ENCODE measurements around the gene SELL. TPM values are rescaled to one million over a fixed set of nuclear protein-coding genes. Genes with fewer than 3 reads are reported as not detected.
"Not testable (repeated sequence)": the region's sequence is repeated elsewhere in the genome, so short reads cannot be mapped to it uniquely, and the experiment has no call there.

Gene SELL
- total RNA-seq, 1 donor from 2014 or later, result 12.3 TPM

DNA sequence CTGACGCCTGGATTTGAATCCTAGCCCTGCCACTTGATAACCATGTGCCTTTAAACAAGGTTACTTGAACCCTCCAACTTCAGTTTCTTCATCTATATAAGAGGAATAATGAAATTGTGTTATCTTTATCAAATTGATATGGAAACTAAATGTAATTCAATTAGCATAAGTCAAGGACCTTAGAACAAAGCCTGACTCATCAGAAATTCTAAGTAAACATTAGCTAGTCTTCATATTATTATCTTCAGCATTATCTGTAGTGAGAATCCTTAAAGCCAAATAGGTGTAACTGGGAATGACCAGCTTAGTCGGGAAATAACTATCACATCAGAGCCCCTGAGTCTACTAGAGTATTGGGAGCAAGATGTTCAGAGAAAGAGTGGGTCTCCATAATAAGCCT lies 6.6 kb downstream of the SELL start:
- no peak for DNase-seq

DNA sequence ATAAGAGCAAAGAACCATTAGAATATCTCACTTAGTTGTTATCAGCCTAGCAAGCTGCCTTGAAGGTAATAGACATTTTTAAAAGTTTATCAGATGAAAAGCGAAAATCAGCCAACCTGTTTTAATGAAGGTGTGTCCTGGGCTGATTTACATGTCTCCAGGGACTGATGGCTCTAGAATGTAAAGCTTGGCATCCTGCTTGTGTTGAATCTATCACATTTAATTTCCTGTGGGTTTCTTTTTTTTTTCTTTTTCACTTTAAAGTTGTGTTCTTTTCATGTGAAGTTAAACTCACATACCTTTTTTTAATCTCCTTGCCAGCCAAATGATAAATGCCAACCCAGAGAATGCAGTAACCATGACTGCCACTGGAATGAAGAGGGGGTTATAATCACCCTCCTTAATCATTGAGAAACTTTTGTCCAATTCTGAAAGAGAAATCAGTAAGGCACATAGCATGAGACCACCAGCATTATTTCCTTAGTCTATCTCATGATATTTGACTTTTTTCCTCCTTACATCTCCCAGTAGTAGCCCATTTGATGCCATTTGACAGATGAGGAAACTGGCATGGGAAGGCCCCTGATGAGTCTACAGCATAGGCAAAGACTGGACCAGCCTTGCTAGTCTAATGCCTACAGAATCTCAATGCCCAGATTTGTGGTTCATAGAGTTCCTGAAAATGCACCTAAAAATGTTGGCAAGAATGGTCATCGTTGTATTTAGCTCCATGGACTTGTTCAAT lies 10.0 kb downstream of the SELL start:
- no peak for DNase-seq

DNA sequence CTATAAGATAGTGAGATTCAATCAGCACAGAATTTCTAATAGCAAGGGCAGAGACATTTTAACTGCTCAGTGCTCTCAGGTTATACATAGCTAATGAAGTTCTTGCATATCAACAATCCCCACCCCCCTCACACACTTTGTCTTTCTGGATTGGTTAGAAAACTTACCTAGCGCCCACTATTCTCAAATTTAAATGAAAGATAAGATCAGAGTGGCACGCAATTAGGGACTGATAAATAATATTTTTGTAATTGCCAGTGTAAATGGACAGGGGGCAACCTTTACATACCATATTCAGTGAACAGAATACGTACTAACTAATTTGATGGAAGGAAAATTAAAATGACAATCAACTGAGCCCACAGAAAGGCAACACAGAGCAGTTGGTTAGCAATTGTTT lies 11.7 kb downstream of the SELL start:
- no peak for DNase-seq

DNA sequence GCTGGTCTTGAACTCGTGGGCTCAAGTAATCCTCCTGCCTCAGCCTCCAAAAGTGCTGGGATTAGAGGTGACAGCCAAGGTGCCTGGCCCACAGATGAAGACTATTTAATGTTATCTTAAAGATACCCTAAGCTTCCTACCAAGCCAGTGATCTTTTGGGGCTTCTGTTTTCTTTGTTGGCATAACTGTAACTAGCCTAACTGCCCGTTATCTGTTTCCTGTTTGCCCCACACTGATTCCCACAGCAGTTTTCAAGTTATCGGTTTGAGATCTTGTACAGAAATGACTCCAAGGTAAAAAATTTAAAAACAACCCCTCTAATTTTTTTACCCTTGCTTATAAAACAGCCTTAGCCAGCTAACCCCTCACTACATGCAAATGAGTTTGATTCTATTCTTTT lies 12.4 kb downstream of the SELL start:
- no peak for DNase-seq

DNA sequence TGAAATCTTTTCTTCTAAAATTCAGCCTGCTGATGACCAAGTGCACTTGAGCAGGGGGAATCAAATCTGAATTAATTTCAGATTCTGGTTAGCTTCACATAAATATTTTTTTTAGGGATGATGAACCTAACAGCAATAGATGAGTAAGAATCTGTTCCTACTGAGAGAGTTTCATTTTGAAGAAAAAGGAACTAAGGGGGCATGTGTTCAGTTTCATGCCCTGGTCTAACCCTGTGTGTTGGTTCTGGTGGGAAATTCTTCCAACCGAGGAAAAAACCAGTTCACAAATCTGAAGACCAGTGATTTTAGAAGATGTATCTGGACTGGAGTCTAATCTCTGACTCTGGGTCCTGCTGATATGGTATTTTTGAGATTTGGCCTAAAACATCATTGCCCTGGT lies 13.7 kb downstream of the SELL start:
- DNase-seq, result no peak

DNA sequence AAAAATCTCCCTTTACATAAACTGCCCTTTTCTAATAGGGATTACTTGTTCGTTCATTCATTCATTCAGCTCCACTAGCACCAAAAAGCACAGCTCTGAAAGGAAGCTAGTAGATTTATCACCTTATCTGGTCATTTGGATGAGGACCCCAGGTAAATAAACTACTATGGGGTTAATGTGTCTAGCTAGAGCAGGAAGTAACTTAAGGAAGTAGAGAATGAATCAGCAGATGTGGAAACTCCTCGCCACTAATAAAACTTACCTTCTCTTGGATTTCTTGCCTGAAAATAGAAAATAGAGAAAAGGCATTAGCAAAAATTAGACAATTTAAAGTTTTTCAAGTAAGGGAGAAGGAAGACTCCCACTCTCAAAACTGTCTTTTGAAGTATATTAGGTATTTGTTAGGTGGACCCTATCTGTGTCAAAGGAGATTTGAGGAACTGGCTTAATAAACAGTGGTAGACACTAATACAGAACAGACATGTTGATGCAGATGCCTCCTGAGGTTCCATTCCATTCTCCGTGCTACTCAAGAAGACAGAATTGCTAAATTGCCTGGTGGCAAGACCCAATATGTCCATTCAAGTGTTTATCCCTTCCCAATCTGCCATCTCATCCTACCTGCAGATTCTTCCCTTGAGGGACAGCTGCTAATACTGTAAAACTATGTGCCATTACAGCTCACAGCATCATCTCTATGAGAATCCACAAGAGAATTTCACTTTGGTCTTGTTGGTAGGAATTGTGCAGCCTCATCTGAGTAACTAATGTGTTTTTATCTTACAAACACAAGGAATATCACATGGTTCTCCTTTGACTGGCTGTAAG lies 14.9 kb downstream of the SELL start:
- no peak for DNase-seq

DNA sequence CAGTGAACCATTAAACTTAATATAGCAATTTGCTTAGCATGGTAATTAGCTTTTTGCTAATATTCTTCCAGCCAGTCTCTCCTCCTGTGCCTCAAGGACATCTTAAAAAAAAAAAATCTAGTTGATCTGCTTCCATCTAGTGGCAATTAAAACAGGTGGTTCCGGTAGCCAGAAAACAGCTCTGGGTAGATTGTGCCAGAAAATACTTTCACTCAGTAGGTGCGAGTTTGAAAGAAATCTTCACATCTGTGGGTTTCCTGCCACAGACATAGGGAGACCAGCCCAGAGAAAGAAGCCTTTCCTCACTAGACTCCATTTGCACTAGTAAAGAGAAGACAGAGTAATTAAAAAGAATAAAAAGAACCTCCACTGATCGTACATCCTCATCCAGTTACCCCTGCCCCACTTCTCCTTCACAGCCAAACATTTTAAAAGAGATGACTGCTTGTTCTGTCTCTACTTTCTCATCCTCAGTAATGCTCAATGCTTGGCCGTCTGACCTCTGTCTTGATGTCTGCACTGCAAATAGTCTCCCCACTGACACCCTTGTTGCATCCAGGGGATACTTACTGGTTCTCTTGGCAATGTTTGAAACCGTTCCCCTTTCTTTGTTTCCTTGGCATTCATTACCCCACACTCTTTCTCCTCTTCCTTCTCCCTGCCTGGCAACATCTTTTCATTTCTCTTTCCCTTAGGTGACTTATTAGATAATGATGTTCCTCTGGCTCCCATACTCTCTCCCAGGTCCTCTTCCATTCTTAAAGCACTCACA lies 16.9 kb downstream of the SELL start:
- DNase-seq, result no peak

DNA sequence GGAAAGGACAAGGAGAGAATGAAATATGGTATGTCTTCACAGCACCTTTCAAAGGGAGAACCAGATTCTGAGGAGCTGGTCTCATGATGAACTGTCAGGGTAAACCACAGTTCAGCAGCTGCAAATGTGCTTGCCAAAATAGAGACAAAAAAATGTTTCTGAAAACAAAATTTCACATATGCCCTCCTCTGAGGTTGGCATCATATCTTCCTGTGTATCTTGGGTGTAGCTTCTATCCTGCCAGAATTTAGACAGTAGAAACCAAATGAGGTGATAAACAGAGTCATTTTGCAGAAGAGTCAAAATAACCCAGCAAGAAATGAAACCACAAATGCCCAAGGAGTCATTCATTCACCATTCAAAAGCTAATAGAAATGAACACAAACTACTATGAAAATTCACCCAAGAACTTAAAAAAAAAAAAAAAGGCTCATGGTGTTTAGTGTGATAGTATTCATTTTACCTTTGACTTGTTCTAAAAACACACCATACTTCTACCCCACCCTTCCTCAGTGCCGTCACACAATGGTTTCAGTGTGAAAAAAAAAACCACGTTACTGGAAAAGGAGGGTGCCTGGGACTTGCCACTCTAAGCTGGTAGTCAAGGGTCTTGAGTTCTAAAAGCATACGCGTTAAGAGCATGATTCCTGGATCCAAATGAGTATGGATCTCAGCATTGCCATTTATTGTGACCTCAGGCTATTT lies 18.5 kb downstream of the SELL start:
- DNase-seq, result no peak

DNA sequence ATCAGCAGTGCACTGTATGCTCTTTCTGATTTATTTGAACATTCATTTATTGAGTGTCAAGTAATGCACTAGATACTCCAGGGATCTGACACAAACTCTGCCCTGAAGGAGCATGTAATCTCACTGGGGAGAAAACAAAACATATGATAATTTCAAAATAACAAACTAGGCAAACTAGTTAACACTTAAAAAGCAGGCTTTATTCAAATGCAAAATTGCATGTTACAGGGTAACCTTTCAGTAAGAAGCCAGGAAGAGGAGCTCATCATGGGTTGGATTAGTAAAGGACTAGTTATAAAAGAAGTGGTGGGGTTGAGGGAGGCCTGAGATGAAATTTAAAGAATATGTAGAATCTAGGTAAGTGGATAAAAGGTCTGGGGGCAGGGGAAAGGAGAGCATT lies 20.9 kb downstream of the SELL start:
- no peak for DNase-seq

DNA sequence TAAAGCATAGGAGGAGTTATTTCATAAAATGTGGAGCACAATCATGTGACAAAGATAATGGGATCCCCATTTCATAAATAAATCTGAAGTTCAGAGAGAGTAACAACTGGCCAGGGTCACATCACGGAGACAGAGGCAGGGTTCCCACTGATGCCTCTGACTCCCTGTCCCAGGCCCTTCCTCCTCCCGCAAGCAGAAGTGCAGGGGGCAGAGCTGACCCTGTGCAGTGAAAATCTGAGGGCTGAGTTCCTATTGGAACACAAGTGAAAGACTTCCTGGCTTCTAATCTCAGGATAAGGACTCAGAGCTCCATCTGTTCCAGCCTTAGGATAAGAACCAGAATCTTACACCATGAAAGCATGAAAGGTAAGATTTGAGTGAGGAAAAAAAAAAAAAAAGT lies 22.0 kb downstream of the SELL start:
- DNase-seq, result no peak

DNA sequence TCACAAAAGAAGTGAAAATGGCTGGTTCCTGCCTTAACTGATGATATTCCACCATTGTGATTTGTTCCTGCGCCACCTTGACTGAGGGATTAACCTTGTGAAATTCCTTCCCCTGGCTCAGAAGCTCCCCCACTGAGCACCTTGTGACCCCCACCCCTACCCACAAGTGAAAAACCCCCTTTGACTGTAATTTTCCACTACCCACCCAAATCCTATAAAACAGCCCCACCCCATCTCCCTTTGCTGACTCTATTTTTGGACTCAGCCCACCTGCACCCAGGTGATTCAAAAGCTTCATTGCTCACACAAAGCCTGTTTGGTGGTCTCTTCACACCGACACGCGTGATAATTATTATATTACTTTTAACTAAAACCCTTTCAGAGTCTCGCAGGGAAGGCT lies 23.0 kb downstream of the SELL start:
- not testable (repeated sequence) for DNase-seq

DNA sequence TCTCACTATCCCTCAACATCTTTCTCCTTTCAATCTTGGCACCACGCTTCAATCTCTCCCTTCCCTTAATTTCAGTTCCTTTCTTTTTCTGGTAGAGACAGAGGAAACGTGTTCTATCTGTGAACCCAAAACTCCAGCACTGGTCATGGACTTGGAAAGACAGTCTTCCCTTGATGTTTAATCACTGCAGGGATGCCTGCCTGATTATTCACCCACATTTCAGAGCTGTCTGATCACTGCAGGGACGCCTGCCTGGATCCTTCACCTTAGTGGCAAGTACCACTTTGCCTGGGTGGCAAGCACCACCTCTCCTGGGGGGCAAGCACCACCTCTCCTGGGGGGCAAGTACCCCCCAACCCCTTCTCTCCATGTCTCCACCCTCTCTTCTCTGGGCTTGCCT lies 27.8 kb downstream of the SELL start:
- DNase-seq, result no peak

DNA sequence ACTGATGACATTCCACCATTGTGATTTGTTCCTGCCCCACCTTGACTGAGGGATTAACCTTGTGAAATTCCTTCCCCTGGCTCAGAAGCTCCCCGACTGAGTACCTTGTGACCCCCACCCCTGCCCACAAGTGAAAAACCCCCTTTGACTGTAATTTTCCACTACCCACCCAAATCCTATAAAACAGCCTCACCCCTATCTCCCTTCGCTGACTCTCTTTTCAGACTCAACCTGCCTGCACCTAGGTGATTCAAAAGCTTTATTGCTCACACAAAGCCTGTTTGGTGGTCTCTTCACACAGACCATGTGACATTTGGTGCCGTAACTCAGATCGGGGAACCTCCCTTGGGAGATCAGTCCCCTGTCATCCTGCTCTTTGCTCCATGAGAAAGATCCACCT lies 28.3 kb downstream of the SELL start:
- not testable (repeated sequence) for DNase-seq

DNA sequence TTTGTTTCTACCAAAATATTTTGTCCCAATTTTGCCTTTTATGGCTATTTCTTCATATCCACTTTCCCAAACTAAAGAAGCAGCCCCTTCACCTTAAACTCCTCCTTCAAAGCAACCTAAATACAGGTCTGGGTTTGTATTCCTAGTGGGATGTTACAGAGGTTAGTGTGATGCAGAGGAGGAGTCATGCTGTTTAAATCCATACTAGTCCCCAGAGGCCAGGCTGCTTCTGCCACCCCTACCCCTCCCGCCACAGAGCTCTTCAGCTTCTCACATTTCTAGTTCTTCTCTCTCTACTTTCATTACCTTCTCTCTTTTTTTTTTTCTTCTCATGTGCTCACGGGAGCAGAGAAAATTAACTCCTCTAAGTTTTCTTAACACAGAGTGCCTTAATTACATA lies 29.3 kb downstream of the SELL start:
- no peak for DNase-seq

DNA sequence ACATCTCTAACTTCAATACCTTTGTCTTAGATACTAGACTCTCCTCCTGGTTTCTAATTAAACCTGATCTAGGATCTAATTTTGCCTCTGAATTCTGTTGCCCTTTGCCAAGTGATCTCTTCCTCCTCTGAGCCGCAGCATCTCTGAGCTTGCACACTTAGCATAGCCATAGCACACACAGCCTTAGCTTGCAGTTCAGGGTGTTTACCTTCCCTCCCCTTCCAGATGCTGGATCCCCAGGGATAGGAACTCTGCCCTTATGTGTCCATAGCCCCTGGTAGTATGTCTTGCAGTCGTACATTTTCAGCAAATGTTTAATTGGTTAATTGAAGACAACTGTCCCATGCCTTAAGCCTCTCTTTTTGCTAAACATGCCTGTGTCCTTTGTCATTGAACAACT lies 30.3 kb downstream of the SELL start:
- DNase-seq, result no peak

DNA sequence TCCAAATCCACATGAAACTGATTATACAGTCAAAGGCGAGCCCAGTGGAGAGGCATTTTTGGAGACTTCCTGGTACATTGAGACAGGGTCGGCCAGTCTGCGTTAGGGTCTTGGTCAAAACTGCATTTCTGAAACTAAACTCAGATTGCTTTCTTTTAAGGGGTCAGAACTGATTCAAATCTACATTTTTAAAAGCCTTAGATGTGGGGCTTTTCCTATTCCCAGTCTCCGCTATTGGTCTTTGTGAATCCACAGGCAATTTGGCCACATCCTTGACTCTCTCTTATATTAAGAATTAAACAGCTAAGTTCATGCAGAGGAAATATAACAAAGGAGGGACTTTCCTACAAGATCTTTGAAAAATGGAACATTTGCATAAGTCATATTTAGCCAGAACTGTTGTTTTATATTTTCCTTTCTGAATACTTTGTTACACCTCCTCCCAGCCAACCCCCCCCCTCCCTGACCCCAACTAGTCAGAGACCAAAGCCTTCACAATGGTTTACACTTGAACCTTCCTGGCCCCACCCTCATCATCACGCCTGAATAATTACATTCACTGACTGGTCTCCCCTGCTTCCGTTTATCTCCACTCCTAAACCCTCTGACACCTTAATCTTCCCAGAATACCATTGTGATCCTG lies 30.9 kb downstream of the SELL start:
- DNase-seq, result no peak

DNA sequence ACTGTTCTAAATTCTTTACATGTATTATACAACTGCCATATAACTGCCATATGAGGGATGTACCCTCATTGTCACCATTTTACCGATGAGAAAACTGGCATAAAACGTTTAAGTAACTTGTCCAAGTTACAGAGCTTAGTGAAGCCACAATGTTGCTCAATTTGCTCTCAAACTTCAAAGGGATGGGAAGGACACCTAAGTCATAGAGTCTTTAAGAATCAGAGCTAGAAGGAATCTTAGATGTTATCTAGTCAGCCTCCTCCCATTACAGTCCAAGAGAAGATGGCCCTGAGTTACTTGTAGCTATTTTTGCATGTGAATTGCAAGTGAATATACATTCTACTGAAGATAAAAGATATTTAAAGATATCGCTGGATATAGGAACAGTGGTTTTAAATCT lies 31.7 kb downstream of the SELL start:
- no peak for DNase-seq

DNA sequence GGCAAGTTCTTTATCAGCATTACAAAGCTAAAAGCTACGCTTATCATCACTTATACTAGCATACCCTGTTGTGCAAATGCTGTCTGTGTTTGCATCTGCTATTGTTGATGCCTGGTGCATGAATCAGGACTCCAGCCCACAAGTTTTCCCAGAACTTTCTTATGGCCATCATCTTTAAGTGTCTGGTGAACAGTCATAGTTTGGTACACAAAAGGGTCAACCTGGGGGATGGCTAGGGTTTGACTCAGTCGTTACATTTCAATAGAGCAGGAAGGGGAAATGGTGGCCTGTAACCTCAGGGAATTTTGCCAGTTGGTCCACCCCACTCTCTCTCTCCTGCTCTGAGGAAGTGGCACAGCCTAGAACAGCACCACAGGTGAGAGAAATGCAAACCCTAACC lies 35.4 kb downstream of the SELL start:
- DNase-seq, result no peak

DNA sequence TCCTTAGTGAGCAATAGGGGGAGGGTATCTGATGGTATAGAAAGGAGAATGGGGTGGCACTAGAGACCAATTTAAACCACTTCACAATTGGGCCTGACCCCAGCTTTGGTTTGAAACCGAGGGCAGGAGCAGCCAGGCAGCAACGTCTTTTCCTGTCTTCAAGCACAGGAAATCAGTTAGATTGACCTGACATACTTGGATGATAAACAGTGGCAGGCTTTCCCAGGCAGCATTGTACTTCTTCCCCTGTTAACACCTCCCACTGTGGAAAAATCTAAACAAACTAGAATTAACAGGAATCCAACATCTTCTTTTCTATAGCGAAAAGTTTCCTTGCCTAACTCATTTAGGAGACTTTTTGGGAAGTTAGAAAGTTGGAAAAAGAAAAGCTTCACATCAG lies 40.6 kb downstream of the SELL start:
- no peak for DNase-seq

DNA sequence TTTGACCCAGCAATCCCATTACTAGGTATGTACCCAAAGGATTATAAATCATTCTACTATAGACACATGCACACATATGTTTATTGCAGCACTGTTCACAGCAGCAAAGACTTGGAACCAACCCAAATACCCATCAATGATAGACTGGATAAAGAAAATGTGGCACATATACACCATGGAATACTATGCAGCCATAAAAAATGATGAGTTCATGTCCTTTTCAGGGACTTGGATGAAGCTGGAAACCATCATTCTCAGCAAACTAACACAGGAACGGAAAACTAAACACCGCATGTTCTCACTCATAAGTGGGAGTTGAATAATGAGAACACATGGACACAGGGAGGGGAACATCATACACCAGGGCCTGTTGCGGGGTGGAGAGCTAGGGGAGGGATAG lies 41.2 kb downstream of the SELL start:
- not testable (repeated sequence) for DNase-seq

DNA sequence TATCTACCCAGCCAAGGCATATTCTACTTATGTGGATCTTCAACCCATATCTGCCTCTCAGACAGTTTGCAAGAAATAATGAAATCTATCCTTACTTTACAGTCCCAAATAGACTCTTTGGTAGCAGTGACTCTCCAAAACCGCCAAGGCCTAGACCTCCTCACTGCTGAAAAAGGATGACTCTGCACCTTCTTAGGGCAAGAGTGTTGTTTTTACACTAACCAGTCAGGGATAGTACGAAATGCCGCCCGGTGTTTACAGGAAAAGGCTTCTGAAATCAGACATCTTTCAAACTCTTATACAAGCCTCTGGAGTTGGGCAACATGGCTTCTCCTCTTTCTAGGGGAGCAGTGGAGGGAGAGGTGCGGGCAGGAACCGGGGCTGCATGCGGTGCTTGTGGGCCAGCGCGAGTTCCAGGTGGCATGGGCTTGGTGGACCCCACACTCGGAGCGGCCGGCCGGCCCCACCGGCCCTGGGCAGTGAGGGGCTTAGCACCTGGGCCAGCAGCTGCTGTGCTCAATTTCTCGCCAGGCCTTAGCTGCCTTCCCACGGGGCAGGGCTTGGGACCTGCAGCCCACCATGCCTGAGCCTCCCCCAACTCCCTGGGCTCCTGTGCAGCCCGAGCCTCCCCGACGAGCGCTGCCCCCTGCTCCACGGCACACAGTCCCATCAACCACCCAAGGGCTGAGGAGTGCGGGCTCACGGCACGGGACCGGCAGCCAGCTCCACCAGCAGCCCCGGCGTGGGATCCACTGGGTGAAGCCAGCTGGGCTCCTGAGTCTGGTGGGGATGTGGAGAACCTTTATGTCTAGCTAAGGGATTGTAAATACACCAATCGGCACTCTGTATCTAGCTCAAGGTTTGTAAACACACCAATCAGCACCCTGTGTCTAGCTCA lies 43.5 kb downstream of the SELL start:
- not testable (repeated sequence) for DNase-seq
